HG02884 (cell line): ENCODE results near the gene CDH4.

ENCODE experiments used
- ATAC-seq: cut with Tn5 transposase; IDR thresholded peaks from one replicate; pipeline ENCODE4 v1.9.1; 2021; ENCODE audit warnings: mild to moderate bottlenecking, moderate library complexity; ENCODE audit not compliant: unreplicated experiment

The CDH4 gene

GRCh38 chr20:61543931-61544745, 292.1 kb downstream of the CDH4 start:
- no peak for ATAC-seq

GRCh38 chr20:61544910-61545889, 293.1 kb downstream of the CDH4 start:
- no peak for ATAC-seq

GRCh38 chr20:61546641-61547040, 294.6 kb downstream of the CDH4 start:
- no peak for ATAC-seq

GRCh38 chr20:61548069-61548468, 296.0 kb downstream of the CDH4 start:
- ATAC-seq, result no peak

- ATAC-seq, result no peak
Observed at GRCh38 chr20:61549865-61550264, 297.8 kb downstream of the CDH4 start.

GRCh38 chr20:61551401-61551800, 299.3 kb downstream of the CDH4 start:
- ATAC-seq, result no peak

GRCh38 chr20:61554617-61555016, 302.6 kb downstream of the CDH4 start:
- no peak for ATAC-seq

- no peak for ATAC-seq
Observed at GRCh38 chr20:61555566-61555965, 303.5 kb downstream of the CDH4 start.

GRCh38 chr20:61556111-61556510, 304.1 kb downstream of the CDH4 start:
- ATAC-seq, result no peak

GRCh38 chr20:61556673-61557072, 304.6 kb downstream of the CDH4 start:
- no peak for ATAC-seq

- ATAC-seq, result no peak
Observed at GRCh38 chr20:61557621-61558020, 305.6 kb downstream of the CDH4 start.

GRCh38 chr20:61558726-61559125, 306.7 kb downstream of the CDH4 start:
- no peak for ATAC-seq

- no peak for ATAC-seq
Observed at GRCh38 chr20:61559706-61560315, 307.8 kb downstream of the CDH4 start.

- ATAC-seq, result no peak
Observed at GRCh38 chr20:61560361-61560853, 308.3 kb downstream of the CDH4 start.

GRCh38 chr20:61561111-61561830, 309.2 kb downstream of the CDH4 start:
- ATAC-seq, result no peak

- ATAC-seq, result no peak
Observed at GRCh38 chr20:61562491-61562890, 310.4 kb downstream of the CDH4 start.

- no peak for ATAC-seq
Observed at GRCh38 chr20:61562897-61563504, 310.9 kb downstream of the CDH4 start.

- no peak for ATAC-seq
Observed at GRCh38 chr20:61564628-61565027, 312.6 kb downstream of the CDH4 start.

- ATAC-seq, result no peak
Observed at GRCh38 chr20:61565791-61566190, 313.7 kb downstream of the CDH4 start.

- no peak for ATAC-seq
Observed at GRCh38 chr20:61566691-61567090, 314.6 kb downstream of the CDH4 start.
